ENCODE data around the gene ATL1. TPM values are rescaled to one million over a fixed set of nuclear protein-coding genes. Genes with fewer than 3 reads are reported as not detected.
A peak's percentile ranks its signal among the peaks of the same experiment; 100 is the strongest.
"Not testable (repeated sequence)": the region's sequence is repeated elsewhere in the genome, so short reads cannot be mapped to it uniquely, and the experiment has no call there.

Gene ATL1
- total RNA-seq, 2 donors from 2014 or later: 12.0 to 12.6 TPM

- intact Hi-C loops (cut with DNase I, micrococcal nuclease): no loop called here
- DNase-seq (no peak), ATAC-seq (peak; percentile 51)
Observed at GRCh38 chr14:50619569-50620141, 59.7 kb downstream of the ATL1 start.

DNA sequence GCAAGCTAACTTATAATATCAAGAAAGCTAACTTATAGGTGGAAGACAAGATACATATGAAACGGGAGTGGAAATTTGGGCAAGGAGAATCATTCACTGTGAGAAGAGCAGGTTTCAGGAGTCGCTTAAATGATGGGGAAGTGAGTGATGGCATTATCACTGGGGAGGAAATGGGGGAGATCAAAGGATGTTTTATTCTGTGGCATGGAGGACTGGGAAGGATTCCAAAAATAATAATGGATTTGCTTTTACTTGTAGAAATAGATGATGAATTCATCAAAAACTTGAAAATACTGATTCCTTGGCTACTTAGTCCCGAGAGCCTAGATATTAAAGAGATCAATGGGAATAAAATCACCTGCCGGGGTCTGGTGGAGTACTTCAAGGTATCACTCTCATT lies 60.4 kb downstream of the ATL1 start:
- intact Hi-C loops (cut with DNase I, micrococcal nuclease): no loop called here
- DNase-seq (no peak), ATAC-seq (no peak)

DNA sequence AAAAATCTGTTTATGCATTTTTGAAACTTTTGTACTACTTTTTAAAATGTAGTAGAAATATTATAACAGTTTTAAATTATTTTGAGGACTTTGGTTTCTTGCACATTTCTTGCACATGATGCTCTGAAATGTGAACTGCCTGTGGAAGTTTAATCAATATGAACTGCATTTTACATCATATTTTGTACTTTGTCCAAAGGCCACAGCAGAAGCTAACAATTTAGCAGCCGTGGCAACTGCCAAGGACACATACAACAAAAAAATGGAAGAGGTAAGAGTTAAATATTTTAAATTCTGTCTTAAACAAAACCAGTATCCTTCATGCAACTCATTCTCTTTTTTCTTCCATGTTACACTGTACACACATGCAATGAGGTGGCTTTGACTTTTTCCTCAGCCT lies 63.0 kb downstream of the ATL1 start:
- DNase-seq (no peak), ATAC-seq (no peak)
- intact Hi-C loops (cut with DNase I, micrococcal nuclease): no loop called here

GRCh38 chr14:50624447-50624846 lies 64.5 kb downstream of the ATL1 start:
- intact Hi-C loops (cut with DNase I, micrococcal nuclease): no loop called here
- ATAC-seq: no peak
- no peak for DNase-seq

GRCh38 chr14:50624947-50625346 lies 65.0 kb downstream of the ATL1 start:
- intact Hi-C loops (cut with DNase I, micrococcal nuclease); ATAC-seq; DNase-seq: not testable (repeated sequence)

- ATAC-seq: no peak
- intact Hi-C loops (cut with DNase I, micrococcal nuclease): no loop called here
- DNase-seq: no peak
Observed at GRCh38 chr14:50631408-50631821, 71.5 kb downstream of the ATL1 start.

DNA sequence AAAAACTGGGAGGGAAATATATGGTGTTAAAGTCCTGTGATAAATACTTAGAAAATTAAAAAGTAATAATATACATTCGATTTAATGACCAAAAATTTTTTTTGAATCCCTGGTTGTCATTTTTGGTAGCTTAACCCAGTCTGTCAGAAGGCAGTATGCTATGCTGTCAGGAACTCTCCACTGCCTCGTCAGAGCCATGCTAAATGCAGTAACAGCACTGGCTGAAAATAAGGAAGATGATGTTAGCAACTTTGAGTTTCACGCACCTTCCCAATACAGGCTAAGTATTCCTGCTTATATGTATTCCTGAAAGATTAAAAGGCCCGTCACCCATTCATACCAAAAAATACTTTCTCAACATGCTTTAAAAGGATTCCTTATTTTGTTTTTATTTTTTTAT lies 74.0 kb downstream of the ATL1 start:
- no peak for DNase-seq
- intact Hi-C loops (cut with DNase I, micrococcal nuclease): no loop called here
- ATAC-seq: no peak

DNA sequence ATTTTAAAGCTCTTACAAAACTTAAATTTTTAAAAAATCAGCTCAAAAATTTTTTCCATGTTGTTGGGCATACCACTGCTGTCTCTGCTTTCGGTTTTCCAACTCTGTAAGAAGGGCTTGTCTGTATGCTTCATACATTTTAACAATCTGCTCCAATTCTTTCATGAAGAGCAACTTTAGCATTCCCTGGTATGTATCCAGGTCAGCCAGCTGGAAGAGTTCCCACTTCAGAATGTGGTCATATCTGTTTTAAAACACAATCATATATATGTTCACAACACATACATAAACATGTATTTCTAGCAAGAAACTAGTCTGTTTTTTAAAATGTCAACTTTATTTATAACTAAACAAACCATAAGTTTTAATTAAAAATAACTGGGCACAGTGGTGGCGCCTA lies 75.2 kb downstream of the ATL1 start:
- DNase-seq (no peak), ATAC-seq (no peak)
- intact Hi-C loops (cut with DNase I, micrococcal nuclease): no loop called here

GRCh38 chr14:50647282-50647681 lies 87.3 kb downstream of the ATL1 start:
- no peak for DNase-seq
- ATAC-seq: no peak
- intact Hi-C loops (cut with DNase I, micrococcal nuclease): no loop called here

DNA sequence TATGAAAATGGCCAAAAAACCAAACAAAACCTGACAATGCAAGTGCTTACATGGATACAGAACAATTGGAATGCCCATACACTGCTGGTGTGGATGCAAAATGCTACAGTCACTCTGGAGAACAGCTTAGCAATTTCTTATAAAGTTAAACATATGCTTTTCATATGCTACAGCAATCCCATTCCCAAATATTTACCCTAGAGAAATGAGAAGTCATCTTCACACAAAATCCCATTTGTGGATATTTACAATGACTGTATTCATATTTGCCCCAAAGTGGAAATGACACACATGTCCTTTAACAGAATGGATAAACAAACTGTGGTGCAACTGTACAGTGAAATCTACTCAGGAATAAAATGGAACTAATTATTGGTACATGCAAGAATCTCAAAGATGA lies 87.8 kb downstream of the ATL1 start:
- intact Hi-C loops (cut with DNase I, micrococcal nuclease): no loop called here
- ATAC-seq (no peak), DNase-seq (no peak)

DNA sequence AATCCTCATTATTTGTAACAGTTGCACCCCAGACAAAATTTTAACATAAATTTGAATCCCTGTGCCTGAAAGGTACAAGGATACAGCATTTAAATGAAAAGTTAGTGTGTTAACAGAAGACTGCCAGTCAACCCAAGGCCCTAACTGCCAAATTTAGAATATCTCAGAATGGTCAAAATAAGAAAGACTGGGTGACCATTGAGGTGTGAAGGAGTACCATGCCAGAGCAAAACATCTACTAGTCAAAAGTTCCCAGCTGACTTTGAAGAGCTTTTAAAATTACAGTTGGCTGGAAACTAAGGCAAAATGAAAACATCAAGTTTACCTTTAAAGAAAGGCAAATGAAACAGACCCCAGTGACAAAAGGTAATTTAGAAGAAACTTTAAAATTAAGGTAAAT lies 89.7 kb downstream of the ATL1 start:
- DNase-seq (no peak), ATAC-seq (no peak)
- intact Hi-C loops (cut with DNase I, micrococcal nuclease): no loop called here

- intact Hi-C loops (cut with DNase I, micrococcal nuclease): no loop called here
Observed at GRCh38 chr14:50656776-50657175, 96.8 kb downstream of the ATL1 start.

GRCh38 chr14:50657753-50658152 lies 97.8 kb downstream of the ATL1 start:
- DNase-seq (no peak), ATAC-seq (no peak)
- intact Hi-C loops (cut with DNase I, micrococcal nuclease): no loop called here

More at GRCh38 chr14:50656776-50657175, 96.8 kb downstream of the ATL1 start:
- DNase-seq (no peak), ATAC-seq (no peak)

- ATAC-seq: no peak
- no peak for DNase-seq
- intact Hi-C loops (cut with DNase I, micrococcal nuclease): no loop called here
Observed at GRCh38 chr14:50658203-50658602, 98.3 kb downstream of the ATL1 start.

DNA sequence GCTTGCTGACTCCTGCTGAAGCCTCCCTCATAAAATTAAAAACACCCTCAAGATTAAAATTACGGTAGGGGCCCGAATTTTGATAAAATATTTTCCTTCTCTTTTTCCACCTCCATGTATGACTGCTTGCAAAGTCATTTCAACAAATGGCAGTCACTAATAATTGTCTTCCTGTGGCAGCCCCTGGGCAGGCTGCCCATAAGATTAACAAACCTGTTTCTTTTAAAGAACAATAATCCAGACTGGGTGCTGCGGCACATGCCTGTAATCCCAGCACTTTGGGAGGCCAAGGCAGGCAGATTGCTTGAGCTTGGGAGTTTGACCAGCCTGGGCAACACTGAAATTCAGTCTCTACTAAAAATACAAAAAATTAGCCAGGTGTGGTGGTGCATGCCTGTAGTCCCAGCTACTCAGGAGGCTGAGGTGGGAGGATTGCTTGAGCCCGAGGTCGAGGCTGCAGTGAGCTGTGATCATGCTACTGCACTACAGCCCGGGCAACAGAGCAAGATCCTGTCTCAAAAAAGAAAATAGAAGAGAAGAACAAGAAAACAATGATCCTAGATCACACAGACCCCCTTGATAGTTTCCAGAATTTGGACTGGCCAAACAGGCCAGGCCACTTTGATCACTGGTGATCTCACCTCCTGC lies 99.5 kb downstream of the ATL1 start:
- intact Hi-C loops (cut with DNase I, micrococcal nuclease): no loop called here
- ATAC-seq (no peak), DNase-seq (no peak)

DNA sequence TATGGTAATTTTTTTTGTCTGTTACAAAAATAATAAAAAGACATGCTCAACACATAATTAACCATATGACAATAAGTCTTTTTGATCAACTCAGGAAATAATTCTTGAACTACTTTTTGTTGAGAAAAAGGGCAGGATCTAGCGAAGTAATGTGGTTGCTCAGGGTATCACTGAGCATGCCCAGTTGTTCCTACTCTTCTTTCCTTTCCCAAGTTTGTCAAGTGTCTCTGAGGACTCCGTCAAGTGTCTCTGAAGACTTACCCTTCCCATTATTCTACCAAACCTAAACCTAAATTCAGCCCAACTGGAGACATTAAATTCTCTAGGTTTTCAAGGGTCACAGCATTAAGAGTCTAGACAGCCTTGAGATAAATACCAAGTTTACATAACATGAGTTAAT lies 104.6 kb downstream of the ATL1 start:
- ATAC-seq; intact Hi-C loops (cut with DNase I, micrococcal nuclease); DNase-seq: not testable (repeated sequence)

- intact Hi-C loops (cut with DNase I, micrococcal nuclease); DNase-seq; ATAC-seq: not testable (repeated sequence)
Observed at GRCh38 chr14:50665300-50665699, 105.4 kb downstream of the ATL1 start.

DNA sequence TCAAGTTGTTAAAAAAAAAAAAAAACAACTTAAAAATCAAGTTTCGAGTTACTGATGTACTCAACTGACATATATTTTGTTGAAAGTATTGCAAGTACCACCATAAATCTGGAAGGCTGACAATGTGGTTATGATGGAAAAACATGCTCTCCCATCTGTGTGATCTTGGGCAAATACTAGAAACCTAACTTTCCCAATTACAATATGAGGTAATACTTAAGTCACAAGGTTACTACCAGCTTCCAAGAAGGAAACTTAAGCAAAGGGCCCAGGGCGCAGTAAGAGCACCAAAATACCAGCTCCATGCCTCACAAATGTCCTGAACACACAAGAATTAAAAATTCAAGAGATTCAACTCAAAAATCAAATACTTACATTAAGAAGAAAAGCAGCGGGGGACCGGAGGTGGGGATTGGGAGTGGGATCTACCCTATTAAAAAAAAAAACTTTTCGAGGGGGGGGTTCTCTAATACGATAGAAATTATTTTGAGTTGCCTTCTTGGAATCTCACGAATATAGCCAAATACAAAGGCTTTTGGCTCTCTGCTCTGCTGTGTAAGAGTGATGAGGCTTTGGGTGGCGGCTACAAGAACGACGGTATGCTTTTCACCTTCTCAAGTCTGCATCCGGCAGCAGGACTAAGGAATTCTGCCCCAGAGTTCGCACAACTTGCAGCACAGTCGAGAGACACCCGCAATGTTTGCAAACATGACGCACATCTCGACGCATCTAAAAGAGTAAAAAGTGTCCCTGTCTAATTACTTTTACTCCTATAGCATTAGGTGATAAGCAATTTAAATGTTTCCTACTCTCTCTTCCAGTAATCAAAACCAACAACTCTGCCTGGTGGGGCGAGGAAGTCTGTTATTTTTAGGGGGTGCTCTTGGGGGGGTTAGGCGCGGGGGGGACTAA lies 107.1 kb downstream of the ATL1 start:
- peak in 1 of 2 donors; percentile 43 for DNase-seq
- intact Hi-C loops (cut with DNase I, micrococcal nuclease): no loop called here
- peak; percentile 53 for ATAC-seq

DNA sequence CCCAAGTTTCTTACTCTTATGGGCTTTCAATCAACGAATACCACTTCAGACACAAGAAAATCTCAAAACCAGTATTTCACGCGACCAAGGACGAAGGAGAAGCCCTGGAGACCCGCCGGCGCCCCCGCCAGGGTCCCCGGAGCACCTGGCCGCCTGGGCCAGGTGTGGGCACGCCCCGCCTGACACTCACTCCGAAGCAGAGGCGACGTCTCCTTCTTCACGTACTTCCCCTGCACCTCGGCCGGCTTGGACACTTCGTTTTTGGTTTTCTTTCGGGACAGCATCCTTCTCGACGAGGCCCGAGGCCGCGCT lies 107.7 kb downstream of the ATL1 start:
- intact Hi-C loops (cut with DNase I, micrococcal nuclease): no loop called here
- DNase-seq (peak; percentile 42 to 59), ATAC-seq (peak; percentile 63)
